Stimulated activated CD4-positive, alpha-beta T cell treated with anti-CD3 and anti-CD28 coated beads, Interleukin-1b, Interleukin-23, amount 100 ng/mL, for 48 hours (primary cell): ENCODE results near the gene DNAJC8.
A peak's percentile ranks its signal among the peaks of the same experiment; 100 is the strongest.

Experiments
- DNase-seq: peaks from one replicate; pipeline ENCODE4 v3.0.0-alpha.2; 2020

The DNAJC8 gene

GRCh38 chr1:28232558-28233263, at the start of gene DNAJC8:
DNAJC8 (minus strand) TSS chr1:28233029; CDS start chr1:28232998, 31 bp downstream.
- DNase-seq: peak; percentile 94

- DNase-seq: no peak
Measured at GRCh38 chr1:28281608-28282425, 49.0 kb upstream of the DNAJC8 start.

- no peak for DNase-seq
Measured at GRCh38 chr1:28280977-28281381, 48.1 kb upstream of the DNAJC8 start.

GRCh38 chr1:28280501-28280900, 47.7 kb upstream of the DNAJC8 start:
- DNase-seq: no peak

GRCh38 chr1:28279721-28280120, 46.9 kb upstream of the DNAJC8 start:
- DNase-seq: no peak

- DNase-seq: no peak
Measured at GRCh38 chr1:28278763-28279162, 45.9 kb upstream of the DNAJC8 start.

- DNase-seq: no peak
Measured at GRCh38 chr1:28273216-28273860, 40.5 kb upstream of the DNAJC8 start.

- no peak for DNase-seq
Measured at GRCh38 chr1:28272215-28272852, 39.5 kb upstream of the DNAJC8 start.

- no peak for DNase-seq
Measured at GRCh38 chr1:28269529-28269928, 36.7 kb upstream of the DNAJC8 start.

GRCh38 chr1:28267633-28268032, 34.8 kb upstream of the DNAJC8 start:
- DNase-seq: no peak

GRCh38 chr1:28266920-28267322, 34.1 kb upstream of the DNAJC8 start:
- DNase-seq: no peak

- no peak for DNase-seq
Measured at GRCh38 chr1:28265577-28265976, 32.7 kb upstream of the DNAJC8 start.

GRCh38 chr1:28264897-28265296, 32.1 kb upstream of the DNAJC8 start:
- DNase-seq: no peak

- no peak for DNase-seq
Measured at GRCh38 chr1:28260803-28261174, 28.0 kb upstream of the DNAJC8 start.

GRCh38 chr1:28259934-28260802, 27.3 kb upstream of the DNAJC8 start:
- DNase-seq: peak; percentile 30

- DNase-seq: peak; percentile 100
Measured at GRCh38 chr1:28259252-28259933, 26.6 kb upstream of the DNAJC8 start, which contains the start of gene SESN2. SESN2 (plus strand) TSS chr1:28259518; CDS start chr1:28259848, 330 bp downstream.

GRCh38 chr1:28258628-28259251, 25.9 kb upstream of the DNAJC8 start:
- DNase-seq: no peak

GRCh38 chr1:28257736-28258135, 24.9 kb upstream of the DNAJC8 start:
- no peak for DNase-seq

- no peak for DNase-seq
Measured at GRCh38 chr1:28256197-28256827, 23.5 kb upstream of the DNAJC8 start.

- no peak for DNase-seq
Measured at GRCh38 chr1:28249866-28250295, 17.1 kb upstream of the DNAJC8 start.
